Measurements from ENCODE around the gene UNC5A. TPM values are rescaled to one million over a fixed set of nuclear protein-coding genes. Genes with fewer than 3 reads are reported as not detected.
A peak's percentile ranks its signal among the peaks of the same experiment; 100 is the strongest.

UNC5A gene
- total RNA-seq, 1 donor from 2014 or later: 1.1 TPM

GRCh38 chr5:176809544-176810080 is 747 bp upstream of the UNC5A start:
- H3K27me3 ChIP-seq (ENCODE audit: control insufficient read depth, insufficient read depth, low read length): peaks cover 38% of the 10 kb centered on the region
- H3K4me3 ChIP-seq (ENCODE audit: low read depth, low read length): peak overlapping the region; percentile 41
- no peak for DNase-seq (ENCODE audit: low read depth)
- TF ChIP-seq CTCF (IDR thresholded peaks at IDR 0.05; ENCODE audit: insufficient read depth, low read length, poor library complexity, severe bottlenecking): no peak
- no peaks in the 10 kb centered on the region for H3K36me3 ChIP-seq (ENCODE audit: control insufficient read depth, insufficient read depth, low read length)

- Histone ChIP-seq H3K36me3 (ENCODE audit: control insufficient read depth, insufficient read depth, low read length) (no peaks in the 10 kb centered on the region), H3K27me3 (ENCODE audit: control insufficient read depth, insufficient read depth, low read length) (peaks cover 38% of the 10 kb centered on the region), H3K4me3 (ENCODE audit: low read depth, low read length) (peak overlapping the region; percentile 43)
- DNase-seq (ENCODE audit: low read depth): no peak
- no peak for TF ChIP-seq CTCF (IDR thresholded peaks at IDR 0.05; ENCODE audit: insufficient read depth, low read length, poor library complexity, severe bottlenecking)
Measured at GRCh38 chr5:176810687-176811501, 535 bp downstream of the UNC5A start.

GRCh38 chr5:176812269-176813259 is 2.2 kb downstream of the UNC5A start:
- Histone ChIP-seq H3K27me3 (ENCODE audit: control insufficient read depth, insufficient read depth, low read length) (peaks cover 34% of the 10 kb centered on the region), H3K36me3 (ENCODE audit: control insufficient read depth, insufficient read depth, low read length) (no peaks in the 10 kb centered on the region), H3K4me3 (ENCODE audit: low read depth, low read length) (no peak overlapping the region)
- TF ChIP-seq CTCF (IDR thresholded peaks at IDR 0.05; ENCODE audit: insufficient read depth, low read length, poor library complexity, severe bottlenecking): peak; percentile 89
- DNase-seq (ENCODE audit: low read depth): no peak

- H3K27me3 ChIP-seq (ENCODE audit: control insufficient read depth, insufficient read depth, low read length): peaks cover 30% of the 10 kb centered on the region
- no peak overlapping the region for H3K4me3 ChIP-seq (ENCODE audit: low read depth, low read length)
- TF ChIP-seq CTCF (IDR thresholded peaks at IDR 0.05; ENCODE audit: insufficient read depth, low read length, poor library complexity, severe bottlenecking): no peak
- H3K36me3 ChIP-seq (ENCODE audit: control insufficient read depth, insufficient read depth, low read length): no peaks in the 10 kb centered on the region
- DNase-seq (ENCODE audit: low read depth): no peak
Measured at GRCh38 chr5:176813587-176814312, 3.4 kb downstream of the UNC5A start.

GRCh38 chr5:176814313-176814685 is 3.9 kb downstream of the UNC5A start:
- no peak overlapping the region for H3K4me3 ChIP-seq (ENCODE audit: low read depth, low read length)
- no peak for TF ChIP-seq CTCF (IDR thresholded peaks at IDR 0.05; ENCODE audit: insufficient read depth, low read length, poor library complexity, severe bottlenecking)
- no peak for DNase-seq (ENCODE audit: low read depth)

More at GRCh38 chr5:176814313-176814685, 3.9 kb downstream of the UNC5A start:
- Histone ChIP-seq H3K27me3 (ENCODE audit: control insufficient read depth, insufficient read depth, low read length) (peaks cover 26% of the 10 kb centered on the region), H3K36me3 (ENCODE audit: control insufficient read depth, insufficient read depth, low read length) (no peaks in the 10 kb centered on the region)
